Uterus (tissue), 4 donors: ENCODE measurements around the gene SIRT4. TPM values are rescaled to one million over a fixed set of nuclear protein-coding genes. Genes with fewer than 3 reads are reported as not detected.

Experiments
- DNase-seq, 2 donors: peaks; one replicate each; pipeline ENCODE4 v3.0.0-alpha.2; 2019 to 2020
- H3K27ac ChIP-seq, 2 donors: fragments of 200-600 bp; sonication (generic); 1 replicate in 1 of 2; 2 replicates in 1 of 2; pipeline ENCODE4 v1.5.1; 2016 to 2018
- H3K27me3 ChIP-seq, 2 donors: fragments of 200-600 bp; sonication (generic); one replicate each; pipeline ENCODE4 v1.5.1; 2018 to 2019; ENCODE audit warnings: control low read depth in 1 of 2
- H3K36me3 ChIP-seq, 2 donors: fragments of 200-600 bp; sonication (generic); one replicate each; pipeline ENCODE4 v1.5.1; 2019; ENCODE audit warnings: control low read depth in 1 of 2
- H3K4me1 ChIP-seq, 2 donors: fragments of 200-600 bp; sonication (generic); one replicate each; pipeline ENCODE4 v1.5.1; 2018 to 2019; ENCODE audit warnings: control low read depth in 1 of 2
- H3K4me3 ChIP-seq, 2 donors: fragments of 200-600 bp; sonication (generic); 1 replicate in 1 of 2; 2 replicates in 1 of 2; pipeline ENCODE4 v1.5.1; 2018 to 2019; ENCODE audit warnings: mild to moderate bottlenecking in 1 of 2
- H3K9me3 ChIP-seq, 2 donors: fragments of 200-600 bp; sonication (generic); one replicate each; pipeline ENCODE4 v1.5.1; 2019; ENCODE audit warnings: control low read depth in 1 of 2
- CTCF ChIP-seq, 4 experiments: fragments of 200-600 bp in 2 of 4; fragments of 450-650 bp in 2 of 4; sonication (generic) in 2 of 4; IDR thresholded peaks; one replicate each; pipeline ENCODE4 v1.5.1; 2016 to 2019; ENCODE audit warnings: antibody characterized with exemption in 4 of 4, mild to moderate bottlenecking in 2 of 4, moderate library complexity in 1 of 4
- POLR2A ChIP-seq, 2 donors: fragments of 450-650 bp; IDR thresholded peaks; one replicate each; pipeline ENCODE4 v1.6.1; 2016; ENCODE audit warnings: antibody characterized with exemption in 2 of 2, mild to moderate bottlenecking in 1 of 2, moderate library complexity in 1 of 2
- intact Hi-C: fragments of 100-400 bp; cut with DNase I; formaldehyde crosslinking; loops from one replicate; pipeline ENCODE4 v1.15.1; 2023; ENCODE audit warnings: low total_unique reads
- total RNA-seq, 4 donors: library from RNA; depleted of rRNA in 3 of 4; stranded (reverse); fragments of >200 nt in 3 of 4; gene quantifications; one replicate each; pipeline versions ENCODE4 v1.1.0 to v1.2.4, GENCODE V29; 2014 to 2023
- donor health status: DM: yes; HTN: yes; CAD: no.

SIRT4 gene
- total RNA-seq, 4 donors from 2014 or later: 1.2 to 4.1 (median 1.5) TPM; not detected in 1

DNA sequence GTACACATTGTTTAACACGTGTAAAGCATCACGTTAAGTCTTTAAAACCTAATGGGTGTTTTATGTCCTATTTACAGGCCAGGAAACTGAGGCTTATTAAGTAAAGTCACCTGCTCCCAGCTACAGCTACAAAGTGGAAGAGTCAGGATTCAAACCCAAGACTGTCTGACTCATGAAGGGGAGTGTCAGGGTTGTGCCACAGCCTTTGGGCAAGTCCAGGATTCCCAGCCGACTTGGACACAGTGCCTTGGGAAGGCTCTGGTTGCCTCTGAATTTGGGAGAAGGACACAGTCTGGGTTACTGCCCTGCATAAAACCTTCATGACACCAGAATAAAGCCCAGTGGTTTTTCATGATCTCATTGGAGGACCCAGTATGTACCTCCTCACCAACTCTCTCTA, 17.7 kb upstream of the SIRT4 start:
- no peak for TF ChIP-seq CTCF (IDR thresholded peaks at IDR 0.05)
- no peak for TF ChIP-seq POLR2A (IDR thresholded peaks at IDR 0.05)

DNA sequence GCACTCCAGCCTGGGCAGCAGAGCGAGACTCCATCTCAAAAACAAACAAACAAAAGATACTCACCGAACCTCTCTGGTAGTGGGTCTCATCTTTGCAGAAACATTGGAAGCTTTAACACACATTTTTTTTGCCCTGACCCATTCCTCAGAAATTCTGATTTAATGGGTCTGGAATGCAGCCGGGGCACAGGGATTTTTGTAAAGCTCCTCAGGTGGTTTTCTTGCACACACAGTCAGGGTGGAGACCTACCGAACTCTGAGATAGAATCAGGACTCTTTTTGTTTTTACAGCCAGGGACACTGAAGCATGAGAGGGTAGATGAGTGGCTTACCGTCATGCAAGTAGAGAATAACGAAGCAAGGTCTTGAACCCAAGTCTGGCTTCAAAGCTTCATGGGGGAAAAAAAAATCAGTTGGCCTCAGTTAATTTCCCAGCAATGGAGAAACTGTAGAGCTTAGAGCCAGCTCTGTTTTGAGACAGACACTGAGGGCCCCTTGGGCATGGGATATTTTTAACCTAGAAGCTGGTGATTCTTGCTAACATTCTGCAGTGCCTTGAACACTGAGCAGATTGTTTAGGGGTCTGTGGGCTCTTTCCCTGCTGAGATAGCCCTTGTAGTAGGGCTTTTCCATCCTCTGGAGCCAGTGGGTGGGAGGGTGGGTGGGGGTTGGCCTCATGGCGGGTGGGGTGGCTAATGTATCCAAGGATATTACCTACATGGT, 15.2 kb upstream of the SIRT4 start:
- H3K27me3 ChIP-seq: no peaks in the 10 kb centered on the region
- H3K4me3 ChIP-seq: no peak overlapping the region
- H3K9me3 ChIP-seq: no peaks in the 10 kb centered on the region
- no peaks in the 10 kb centered on the region for H3K36me3 ChIP-seq
- DNase-seq: no peak
- intact Hi-C loops: no loop called here
- no peak overlapping the region for H3K27ac ChIP-seq
- H3K4me1 ChIP-seq: no peaks in the 10 kb centered on the region
- TF ChIP-seq CTCF (IDR thresholded peaks at IDR 0.05) (no peak), POLR2A (IDR thresholded peaks at IDR 0.05) (no peak)

More for the DNA sequence above, 17.7 kb upstream of the SIRT4 start:
- Histone ChIP-seq H3K4me1 (no peaks in the 10 kb centered on the region), H3K27ac (no peak overlapping the region), H3K9me3 (no peaks in the 10 kb centered on the region), H3K4me3 (no peak overlapping the region), H3K27me3 (no peaks in the 10 kb centered on the region), H3K36me3 (no peaks in the 10 kb centered on the region)
- no peak for DNase-seq
- intact Hi-C loops: no loop called here

- H3K9me3 ChIP-seq: no peaks in the 10 kb centered on the region
- H3K4me3 ChIP-seq: no peak overlapping the region
- intact Hi-C loops: no loop called here
- TF ChIP-seq CTCF (IDR thresholded peaks at IDR 0.05): no peak
- no peaks in the 10 kb centered on the region for H3K27me3 ChIP-seq
- no peaks in the 10 kb centered on the region for H3K36me3 ChIP-seq
- DNase-seq: no peak
- no peaks in the 10 kb centered on the region for H3K4me1 ChIP-seq
- no peak overlapping the region for H3K27ac ChIP-seq
These were observed 14.6 kb upstream of the SIRT4 start for GRCh38 chr12:120287491-120287890.

DNA sequence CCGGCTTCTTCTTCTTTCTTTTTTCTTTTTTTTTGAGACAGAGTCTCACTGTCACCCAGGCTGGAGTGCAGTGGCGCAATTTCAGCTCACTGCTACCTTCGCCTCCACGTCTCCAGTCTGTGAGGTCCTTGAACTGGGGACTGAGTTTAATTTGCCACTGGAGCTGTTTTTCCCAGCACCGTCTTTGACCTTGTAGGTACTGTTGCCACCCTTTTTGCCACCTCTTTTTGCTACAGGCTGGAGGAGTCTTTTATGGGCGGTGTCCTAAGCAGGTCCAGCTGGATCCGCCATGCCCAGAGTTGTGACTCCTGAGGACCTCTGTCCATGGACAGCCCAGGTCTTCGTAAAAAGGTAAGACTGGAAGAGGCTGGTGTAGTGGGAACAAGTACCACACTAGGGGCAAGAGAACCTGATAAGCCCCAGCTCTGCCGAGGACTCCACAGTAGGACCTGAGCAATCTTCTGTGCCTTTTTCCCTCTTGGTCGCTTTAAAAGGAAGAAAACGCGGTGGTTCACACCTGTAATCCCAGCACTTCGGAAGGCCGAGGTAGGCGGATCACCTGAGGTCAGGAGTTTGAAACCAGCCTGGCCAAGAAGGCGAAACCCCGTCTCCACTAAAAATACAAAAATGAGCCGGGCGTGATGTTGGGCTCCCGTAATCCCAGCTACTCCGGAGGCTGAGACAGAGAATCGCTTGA, 11.4 kb upstream of the SIRT4 start:
- Histone ChIP-seq H3K27me3 (no peaks in the 10 kb centered on the region), H3K36me3 (no peaks in the 10 kb centered on the region), H3K4me3 (peak overlapping the region; percentile 7 to 19), H3K27ac (peak overlapping the region; percentile 98 to 100), H3K4me1 (no peaks in the 10 kb centered on the region), H3K9me3 (no peaks in the 10 kb centered on the region)
- TF ChIP-seq CTCF (IDR thresholded peaks at IDR 0.05) (no peak), POLR2A (IDR thresholded peaks at IDR 0.05) (no peak)
- intact Hi-C loops: no loop called here
- peak in 1 of 2 donors; percentile 34 for DNase-seq

- no peak for DNase-seq
- Histone ChIP-seq H3K36me3 (no peaks in the 10 kb centered on the region), H3K4me1 (no peaks in the 10 kb centered on the region), H3K4me3 (peak overlapping the region; percentile 47 to 83), H3K27ac (peak overlapping the region; percentile 98 to 100), H3K27me3 (no peaks in the 10 kb centered on the region), H3K9me3 (no peaks in the 10 kb centered on the region)
- intact Hi-C loops: no loop called here
- no peak for TF ChIP-seq POLR2A (IDR thresholded peaks at IDR 0.05)
- TF ChIP-seq CTCF (IDR thresholded peaks at IDR 0.05): no peak
These were observed 9.8 kb upstream of the SIRT4 start for GRCh38 chr12:120292411-120292660.
